Right lobe of liver (tissue), 6 donors: ENCODE measurements around the gene NGFR. TPM values are rescaled to one million over a fixed set of nuclear protein-coding genes. Genes with fewer than 3 reads are reported as not detected.

ENCODE experiments used
- ATAC-seq, 4 donors: fragments of 200-7000 bp; cut with Tn5 transposase; one replicate each; pipeline ENCODE4 v1.9.1; 2020; ENCODE audit warnings: mild to moderate bottlenecking in 4 of 4, moderate library complexity in 4 of 4
- DNase-seq, 3 donors: peaks; one replicate each; pipeline ENCODE4 v3.0.0-alpha.2; 2020
- H3K27ac ChIP-seq, 3 donors: fragments of 200-600 bp; one replicate each; pipeline ENCODE4 v1.8.0; 2022
- H3K27me3 ChIP-seq, 2 donors: fragments of 200-600 bp; one replicate each; pipeline ENCODE4 v1.8.0; 2022
- H3K36me3 ChIP-seq, 4 donors: fragments of 200-600 bp; sonication (generic) in 1 of 4; one replicate each; pipeline versions ENCODE4 v1.5.1 to v1.8.0; 2017 to 2022; ENCODE audit warnings: control low read depth in 1 of 4
- H3K4me1 ChIP-seq, 4 donors: fragments of 200-600 bp; sonication (generic) in 1 of 4; one replicate each; pipeline versions ENCODE4 v1.5.1 to v1.8.0; 2017 to 2022; ENCODE audit warnings: control low read depth in 1 of 4
- H3K4me3 ChIP-seq, 3 donors: fragments of 200-600 bp; one replicate each; pipeline ENCODE4 v1.8.0; 2022
- H3K9me3 ChIP-seq, 4 donors: fragments of 200-600 bp; sonication (generic) in 1 of 4; one replicate each; pipeline versions ENCODE4 v1.5.1 to v1.8.0; 2017 to 2022; ENCODE audit warnings: control low read depth in 1 of 4
- POLR2A ChIP-seq: fragments of 450-650 bp; IDR thresholded peaks from one replicate; pipeline ENCODE4 v1.6.1; 2017; ENCODE audit warnings: antibody characterized with exemption, mild to moderate bottlenecking
- whole genome bisulfite sequencing: methylation state at CpG from one replicate; pipeline ENCODE4 v1.1.6; 2018; ENCODE audit warnings: low coverage, low lambda C conversion rate; ENCODE audit not compliant: insufficient coverage; ENCODE audit errors: missing lambda C conversion rate; 5-methylcytosine and 5-hydroxymethylcytosine counted together
- intact Hi-C, 2 donors: fragments of 100-400 bp; cut with DNase I; formaldehyde crosslinking; loops; one replicate each; pipeline versions ENCODE4 v1.11.2 to v1.14.1; 2022
- total RNA-seq, 6 experiments: library from RNA; depleted of rRNA in 2 of 6; stranded (reverse); fragments of >200 nt in 2 of 6; fragmentation: NEBNext Ultra II Directional in 3 of 6; extraction: Animal tissue kit (Norgen Biotek cat#: 25700) in 3 of 6; gene quantifications; one replicate each; pipeline versions ENCODE4 v1.1.0 to v1.2.4, GENCODE V29; 2016 to 2023
- TF ChIP-seq, protein P1 (sequence below), 4 donors: fragments of 200-600 bp in 3 of 4; fragments of 450-650 bp in 1 of 4; IDR thresholded peaks; one replicate each; pipeline versions ENCODE4 v1.5.1 to v1.8.0; 2016 to 2022; ENCODE audit warnings: antibody characterized with exemption in 4 of 4, mild to moderate bottlenecking in 2 of 4
- donor health status: DM: no; HTN: yes; CAD: no.
- donor health status: DM: no; HTN: no; CAD: no.
- donor health status: DM: no; HTN: no; CAD: no.
- donor health status: DM: no; HTN: yes; CAD: no.
- donor health status: DM: no; HTN: yes; CAD: no.

Gene NGFR
- total RNA-seq, 6 experiments from 2014 or later, result 3.1 to 9.4 (median 6.8) TPM

DNA sequence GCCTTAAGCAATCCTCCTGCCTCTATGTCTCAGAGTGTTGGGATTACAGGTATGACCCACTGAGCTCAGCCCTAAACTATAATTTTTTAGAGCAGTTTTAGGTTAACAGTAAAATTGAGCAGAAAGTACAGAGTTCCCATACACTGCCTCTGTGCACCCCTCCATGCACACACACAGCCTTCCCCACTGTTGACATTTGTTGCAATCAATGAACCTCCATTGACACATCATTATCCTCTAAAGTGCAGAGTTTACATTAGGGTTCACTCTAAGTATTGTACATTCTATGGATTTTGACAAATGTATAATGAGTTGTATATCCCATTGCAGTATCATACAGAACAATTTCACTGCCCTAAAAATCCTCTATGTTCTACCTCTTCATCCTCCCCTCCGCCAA is 35.0 kb downstream of the NGFR start:
- Histone ChIP-seq H3K27me3 (no peaks in the 10 kb centered on the region), H3K9me3 (no peaks in the 10 kb centered on the region), H3K36me3 (no peaks in the 10 kb centered on the region), H3K27ac (no peak overlapping the region), H3K4me1 (no peaks in the 10 kb centered on the region), H3K4me3 (no peak overlapping the region)
- intact Hi-C loops, result no loop called here
- TF ChIP-seq, protein P1, sequence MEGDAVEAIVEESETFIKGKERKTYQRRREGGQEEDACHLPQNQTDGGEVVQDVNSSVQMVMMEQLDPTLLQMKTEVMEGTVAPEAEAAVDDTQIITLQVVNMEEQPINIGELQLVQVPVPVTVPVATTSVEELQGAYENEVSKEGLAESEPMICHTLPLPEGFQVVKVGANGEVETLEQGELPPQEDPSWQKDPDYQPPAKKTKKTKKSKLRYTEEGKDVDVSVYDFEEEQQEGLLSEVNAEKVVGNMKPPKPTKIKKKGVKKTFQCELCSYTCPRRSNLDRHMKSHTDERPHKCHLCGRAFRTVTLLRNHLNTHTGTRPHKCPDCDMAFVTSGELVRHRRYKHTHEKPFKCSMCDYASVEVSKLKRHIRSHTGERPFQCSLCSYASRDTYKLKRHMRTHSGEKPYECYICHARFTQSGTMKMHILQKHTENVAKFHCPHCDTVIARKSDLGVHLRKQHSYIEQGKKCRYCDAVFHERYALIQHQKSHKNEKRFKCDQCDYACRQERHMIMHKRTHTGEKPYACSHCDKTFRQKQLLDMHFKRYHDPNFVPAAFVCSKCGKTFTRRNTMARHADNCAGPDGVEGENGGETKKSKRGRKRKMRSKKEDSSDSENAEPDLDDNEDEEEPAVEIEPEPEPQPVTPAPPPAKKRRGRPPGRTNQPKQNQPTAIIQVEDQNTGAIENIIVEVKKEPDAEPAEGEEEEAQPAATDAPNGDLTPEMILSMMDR (IDR thresholded peaks at IDR 0.05), result no peak
- no peak for TF ChIP-seq POLR2A
- DNase-seq, result no peak
- WGBS, result 100% methylated on average over 1 of the region's 1 CpG
- ATAC-seq, result no peak

DNA sequence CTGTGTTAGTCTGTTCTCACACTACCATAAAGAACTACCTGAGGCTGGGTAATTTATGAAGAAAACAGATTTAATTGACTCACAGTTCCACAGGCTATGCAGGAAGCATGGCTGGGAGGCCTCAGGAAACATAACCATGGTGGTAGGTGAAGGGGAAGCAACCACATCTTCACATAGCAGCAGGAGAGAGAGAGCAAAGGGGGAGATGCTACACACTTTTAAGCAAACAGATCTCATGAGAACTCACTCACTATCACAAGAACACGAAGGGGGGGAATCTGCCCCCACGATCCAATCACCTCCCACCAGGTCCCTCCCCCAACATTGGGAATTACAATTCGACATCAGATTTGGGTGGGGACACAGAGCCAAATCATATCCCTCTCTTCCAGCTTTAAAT is 48.8 kb downstream of the NGFR start:
- ATAC-seq, result no peak
- peaks cover 0 to 7% (median 0%) of the 10 kb centered on the region in 4 donors for H3K4me1 ChIP-seq
- no peak overlapping the region for H3K27ac ChIP-seq
- 67% methylated on average over 1 of the region's 3 CpGs for WGBS
- H3K4me3 ChIP-seq, result no peak overlapping the region
- DNase-seq, result no peak
- TF ChIP-seq, protein P1 (IDR thresholded peaks at IDR 0.05), result no peak
- TF ChIP-seq POLR2A, result no peak
- intact Hi-C loops, result no loop called here
- H3K27me3 ChIP-seq, result no peaks in the 10 kb centered on the region
- no peaks in the 10 kb centered on the region for H3K36me3 ChIP-seq
- no peaks in the 10 kb centered on the region for H3K9me3 ChIP-seq

DNA sequence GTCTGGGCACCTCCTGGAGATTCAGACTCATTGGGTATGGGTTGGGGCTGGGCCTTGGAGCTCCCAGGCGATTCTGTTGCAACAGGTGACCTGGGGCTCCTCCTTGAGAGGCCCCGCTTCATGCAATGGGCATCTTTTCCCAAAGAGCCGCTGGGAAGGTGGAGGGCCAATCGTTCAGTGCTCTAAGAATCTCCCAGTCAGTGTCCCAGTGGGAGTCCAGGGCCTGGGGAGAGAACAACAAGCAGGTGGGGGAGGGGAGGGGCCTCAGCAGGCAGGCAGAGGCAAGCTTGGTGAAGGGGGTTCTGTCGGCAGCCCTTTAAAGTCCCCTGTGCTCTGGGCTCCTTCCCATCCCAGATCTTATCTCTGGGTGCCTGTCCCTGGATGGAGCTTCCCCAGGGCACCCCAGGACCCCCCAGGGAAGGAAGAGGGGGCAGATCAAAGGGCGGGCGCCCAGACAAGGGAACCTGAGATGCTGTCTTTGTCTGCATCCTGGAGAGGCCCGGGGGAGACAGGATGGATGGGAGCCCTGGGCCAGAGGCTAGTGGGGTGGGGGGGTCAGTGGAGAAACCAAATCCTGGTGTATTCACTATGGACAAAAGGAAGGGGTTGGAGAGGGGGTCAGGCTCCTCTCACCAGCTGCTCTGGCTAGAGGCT is 50.0 kb downstream of the NGFR start:
- no peaks in the 10 kb centered on the region for H3K9me3 ChIP-seq
- no peak for ATAC-seq
- no peak for TF ChIP-seq POLR2A
- TF ChIP-seq, protein P1 (IDR thresholded peaks at IDR 0.05), result no peak
- H3K4me3 ChIP-seq, result no peak overlapping the region
- H3K27ac ChIP-seq, result no peak overlapping the region
- 67% methylated on average over 2 of the region's 8 CpGs for WGBS
- no peaks in the 10 kb centered on the region for H3K27me3 ChIP-seq
- H3K4me1 ChIP-seq, result peaks cover 0 to 7% (median 0%) of the 10 kb centered on the region in 4 donors
- DNase-seq, result no peak
- intact Hi-C loops, result no loop called here
- H3K36me3 ChIP-seq, result no peaks in the 10 kb centered on the region

DNA sequence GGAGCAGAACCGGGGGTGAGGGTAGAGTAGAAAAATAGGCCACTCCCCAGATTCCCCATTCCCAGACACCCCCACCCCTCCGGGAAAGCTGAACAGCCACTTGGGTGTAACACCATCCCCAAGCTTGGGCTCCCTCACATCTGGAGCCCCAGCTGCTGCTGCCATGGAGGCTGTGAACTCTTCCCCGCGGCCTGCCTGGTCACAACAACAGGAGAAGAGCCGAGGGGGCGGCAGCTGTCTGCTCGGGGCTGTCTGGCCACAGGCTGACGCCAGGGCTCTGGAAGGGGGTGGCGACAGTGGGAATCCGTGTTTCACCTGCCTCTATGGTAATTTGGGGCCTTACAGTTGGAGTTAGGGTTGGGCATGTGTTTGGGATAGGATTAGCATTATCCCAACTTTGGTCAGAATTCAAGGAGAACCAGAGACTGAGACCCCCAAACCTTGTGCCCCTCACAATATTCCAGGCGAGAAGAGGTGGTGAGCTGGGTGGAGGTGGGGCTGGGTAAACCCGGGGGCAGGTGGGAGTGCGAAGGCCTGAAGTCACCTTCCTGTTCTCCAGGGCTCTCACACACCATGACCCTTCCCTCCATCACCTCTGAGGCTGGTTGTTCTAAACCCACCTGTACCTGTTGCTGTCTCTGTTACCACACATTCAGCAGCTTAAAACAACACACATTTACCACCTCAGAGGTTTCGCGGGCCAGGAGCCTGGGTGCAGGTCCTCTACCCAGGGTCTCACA is 50.9 kb downstream of the NGFR start:
- WGBS, result 60% methylated on average over 1 of the region's 15 CpGs

More for the DNA sequence above, 50.9 kb downstream of the NGFR start:
- H3K4me3 ChIP-seq, result no peak overlapping the region
- intact Hi-C loops, result no loop called here
- DNase-seq (no peak), ATAC-seq (no peak)
- H3K4me1 ChIP-seq, result peaks cover 0 to 8% (median under 1%) of the 10 kb centered on the region in 4 donors
- H3K27me3 ChIP-seq, result no peaks in the 10 kb centered on the region
- no peaks in the 10 kb centered on the region for H3K36me3 ChIP-seq
- no peaks in the 10 kb centered on the region for H3K9me3 ChIP-seq
- no peak overlapping the region for H3K27ac ChIP-seq
- no peak for TF ChIP-seq POLR2A
- TF ChIP-seq, protein P1 (IDR thresholded peaks at IDR 0.05), result no peak
